Esophagus (tissue), 2 donors: ENCODE measurements around the gene IWS1. TPM values are rescaled to one million over a fixed set of nuclear protein-coding genes. Genes with fewer than 3 reads are reported as not detected.
"Not testable (repeated sequence)": the region's sequence is repeated elsewhere in the genome, so short reads cannot be mapped to it uniquely, and the experiment has no call there.

Experiments used
- H3K27ac ChIP-seq, 2 donors: one replicate each; pipeline ENCODE4 v1.5.1; 2013; ENCODE audit warnings: low read depth in 2 of 2, mild to moderate bottlenecking in 2 of 2, inconsistent platforms in 1 of 2, low read length in 1 of 2, moderate library complexity in 1 of 2
- H3K27me3 ChIP-seq, 2 donors: one replicate each; pipeline ENCODE4 v1.6.1; 2013; ENCODE audit warnings: low read length in 2 of 2, control low read depth in 1 of 2, mild to moderate bottlenecking in 1 of 2; ENCODE audit not compliant: insufficient read depth in 2 of 2, control insufficient read depth in 1 of 2
- H3K36me3 ChIP-seq, 2 donors: one replicate each; pipeline ENCODE4 v1.6.1; 2013; ENCODE audit warnings: low read length in 1 of 2; ENCODE audit not compliant: control insufficient read depth in 2 of 2, insufficient read depth in 2 of 2
- H3K4me1 ChIP-seq, 2 donors: one replicate each; pipeline ENCODE4 v1.6.1; 2013; ENCODE audit warnings: low read length in 1 of 2; ENCODE audit not compliant: control insufficient read depth in 2 of 2, insufficient read depth in 2 of 2
- H3K4me3 ChIP-seq, 2 donors: one replicate each; pipeline ENCODE4 v1.5.1; 2013; ENCODE audit warnings: low read length in 2 of 2, mild to moderate bottlenecking in 2 of 2, low read depth in 1 of 2, moderate library complexity in 1 of 2
- H3K9me3 ChIP-seq, 2 donors: one replicate each; pipeline ENCODE4 v1.6.1; 2013; ENCODE audit warnings: mild to moderate bottlenecking in 2 of 2, low read depth in 1 of 2, low read length in 1 of 2, moderate library complexity in 1 of 2; ENCODE audit not compliant: control insufficient read depth in 2 of 2, insufficient read depth in 1 of 2
- WGBS, 2 donors: extraction: QIAGEN DNeasy Blood & Tissue Kit; methylation state at CpG; one replicate each; pipeline ENCODE4 v1.1.7; 2013; 5-methylcytosine and 5-hydroxymethylcytosine counted together
- polyA plus RNA-seq, 2 donors: library from polyadenylated mRNA; stranded (reverse); fragments of 200-250 nt; gene quantifications; one replicate each; pipeline ENCODE4 v1.2.3, GENCODE V29; 2013
- donor health status: healthy with polysubstance abuse.
- donor health status: Bipolar disorder and iron deficiency.

Gene IWS1
- polyA plus RNA-seq, 2 donors, result 14.1 to 19.7 TPM

- H3K4me1 ChIP-seq, result no peaks in the 10 kb centered on the region
- peaks cover 0 to 3% of the 10 kb centered on the region in 2 donors for H3K36me3 ChIP-seq
- no peak overlapping the region for H3K27ac ChIP-seq
- no peak overlapping the region for H3K4me3 ChIP-seq
- no peaks in the 10 kb centered on the region for H3K9me3 ChIP-seq
- H3K27me3 ChIP-seq, result no peaks in the 10 kb centered on the region
- 96 to 97% methylated on average over 3 of the region's 3 CpGs for WGBS, 2 donors
Observed at GRCh38 chr2:127453013-127453391, 73.3 kb downstream of the IWS1 start.

- H3K4me1 ChIP-seq, H3K36me3 ChIP-seq, H3K4me3 ChIP-seq, H3K27ac ChIP-seq, H3K9me3 ChIP-seq, H3K27me3 ChIP-seq: not testable (repeated sequence)
- 94 to 95% methylated on average over 8 of the region's 8 CpGs for WGBS, 2 donors
Observed at GRCh38 chr2:127452423-127452822, 73.9 kb downstream of the IWS1 start.

GRCh38 chr2:127451981-127452380 is 74.3 kb downstream of the IWS1 start:
- Histone ChIP-seq H3K9me3 (no peaks in the 10 kb centered on the region), H3K4me3 (no peak overlapping the region), H3K27me3 (no peaks in the 10 kb centered on the region), H3K36me3 (peaks cover 0 to 2% of the 10 kb centered on the region in 2 donors), H3K27ac (no peak overlapping the region), H3K4me1 (no peaks in the 10 kb centered on the region)
- WGBS, 2 donors, result 85 to 89% methylated on average over 6 of the region's 6 CpGs

- Histone ChIP-seq H3K36me3 (no peaks in the 10 kb centered on the region), H3K27ac (no peak overlapping the region), H3K4me3 (no peak overlapping the region), H3K9me3 (no peaks in the 10 kb centered on the region), H3K4me1 (no peaks in the 10 kb centered on the region), H3K27me3 (no peaks in the 10 kb centered on the region)
- 91 to 94% methylated on average over 4 of the region's 4 CpGs for WGBS, 2 donors
Observed at GRCh38 chr2:127449898-127450297, 76.4 kb downstream of the IWS1 start.

DNA sequence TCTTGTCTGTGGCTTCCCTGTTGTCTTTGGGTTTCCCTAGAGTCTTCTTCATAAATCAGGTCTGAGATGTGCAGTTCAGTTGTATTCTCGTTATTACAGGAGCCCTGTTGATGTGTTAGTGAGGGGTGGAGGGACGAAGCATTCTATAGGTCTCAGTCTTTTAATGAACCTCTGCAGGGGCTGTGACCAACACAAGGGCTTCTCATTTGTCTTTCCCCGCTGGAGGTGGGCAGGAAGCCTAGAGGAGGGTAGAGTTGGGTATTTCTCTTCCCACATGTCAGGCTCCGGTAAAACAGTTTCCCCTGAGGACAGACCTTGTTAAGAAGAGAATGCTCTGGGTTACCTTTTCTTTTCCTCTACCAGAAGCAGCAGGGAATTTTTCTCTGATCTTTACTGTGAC is 76.9 kb downstream of the IWS1 start:
- Histone ChIP-seq H3K9me3 (no peaks in the 10 kb centered on the region), H3K4me1 (no peaks in the 10 kb centered on the region), H3K27me3 (no peaks in the 10 kb centered on the region), H3K4me3 (no peak overlapping the region), H3K27ac (no peak overlapping the region), H3K36me3 (no peaks in the 10 kb centered on the region)
- 86 to 88% methylated on average over 4 of the region's 4 CpGs for WGBS, 2 donors

GRCh38 chr2:127448526-127448925 is 77.8 kb downstream of the IWS1 start:
- WGBS, 2 donors, result 87 to 94% methylated on average over 2 of the region's 2 CpGs

GRCh38 chr2:127439343-127439742 is 86.9 kb downstream of the IWS1 start:
- no peaks in the 10 kb centered on the region for H3K36me3 ChIP-seq
- H3K27ac ChIP-seq, result no peak overlapping the region
- 84 to 86% methylated on average over 5 of the region's 5 CpGs for WGBS, 2 donors
- no peaks in the 10 kb centered on the region for H3K9me3 ChIP-seq
- no peaks in the 10 kb centered on the region for H3K27me3 ChIP-seq
- no peak overlapping the region for H3K4me3 ChIP-seq
- H3K4me1 ChIP-seq, result no peaks in the 10 kb centered on the region

More at GRCh38 chr2:127448526-127448925, 77.8 kb downstream of the IWS1 start:
- Histone ChIP-seq H3K27me3 (no peaks in the 10 kb centered on the region), H3K4me1 (no peaks in the 10 kb centered on the region), H3K9me3 (no peaks in the 10 kb centered on the region), H3K27ac (no peak overlapping the region), H3K4me3 (no peak overlapping the region), H3K36me3 (no peaks in the 10 kb centered on the region)

DNA sequence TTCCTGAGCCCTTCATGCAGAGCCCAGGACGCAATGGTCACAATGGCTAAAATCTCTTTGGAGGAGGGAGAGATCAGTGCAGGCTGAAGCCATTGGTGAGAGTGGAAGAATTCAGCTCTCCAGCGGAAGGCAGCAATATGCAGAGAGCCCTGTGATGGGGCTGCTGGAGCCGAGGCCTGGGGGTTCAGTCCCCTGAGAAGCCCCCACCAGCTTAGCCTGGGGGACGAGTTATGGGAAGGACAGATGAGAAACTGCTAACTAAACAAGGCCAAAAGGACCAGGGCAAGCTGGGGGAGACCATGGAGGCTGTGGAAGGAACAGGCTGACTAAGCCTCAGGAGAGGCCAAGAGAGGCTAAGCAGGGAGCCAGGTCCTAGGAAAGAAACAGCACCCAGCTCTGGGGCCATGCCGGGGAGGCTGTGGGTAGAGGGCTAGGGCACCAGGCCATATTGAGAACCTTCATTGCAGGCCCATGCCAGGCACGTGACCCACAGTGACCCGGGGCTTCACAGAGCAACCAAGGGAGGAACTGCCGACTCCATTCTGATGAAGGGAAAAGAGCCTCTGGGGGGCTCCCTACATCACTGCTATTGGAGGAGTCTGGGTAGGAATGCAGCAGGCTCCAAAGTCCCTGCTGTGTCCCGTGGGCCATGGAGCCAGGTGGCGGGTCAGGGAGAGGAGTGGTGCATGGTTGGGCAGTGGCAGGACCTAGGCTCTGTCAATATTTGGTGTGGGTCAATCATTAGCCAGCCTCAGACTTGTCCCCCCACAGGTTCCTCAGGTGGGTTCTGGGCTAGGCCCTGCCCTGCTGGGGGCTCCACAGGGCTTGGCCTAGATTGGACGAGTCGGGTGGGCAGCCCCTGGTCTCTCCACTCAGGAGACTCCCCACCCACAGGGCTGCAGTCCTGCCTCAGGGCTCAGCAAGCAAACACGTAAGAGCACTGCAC is 88.2 kb downstream of the IWS1 start:
- WGBS, 2 donors, result 74 to 81% methylated on average over 13 of the region's 13 CpGs

DNA sequence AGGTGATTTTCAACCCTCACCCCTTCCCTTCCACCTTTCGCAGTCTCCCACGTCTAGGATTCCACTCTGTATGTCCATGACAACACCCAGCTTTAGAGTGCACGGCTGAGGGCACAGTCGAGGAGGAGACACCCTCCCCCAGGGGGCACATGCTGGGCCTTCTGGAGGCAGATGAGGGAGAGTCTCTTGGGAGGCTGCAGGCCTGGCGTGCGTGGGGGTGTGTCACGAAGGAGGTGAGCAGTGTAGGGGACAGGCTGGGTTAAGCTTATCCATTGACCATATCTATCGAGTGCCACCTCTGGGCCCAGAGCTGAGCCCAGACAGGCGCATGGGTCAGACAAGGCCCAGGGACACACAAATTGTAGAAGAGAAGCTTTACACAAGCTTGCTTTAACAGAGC is 89.2 kb downstream of the IWS1 start:
- WGBS, 2 donors, result 88 to 89% methylated on average over 9 of the region's 9 CpGs
- Histone ChIP-seq H3K4me1 (no peaks in the 10 kb centered on the region), H3K27ac (no peak overlapping the region), H3K9me3 (no peaks in the 10 kb centered on the region), H3K27me3 (no peaks in the 10 kb centered on the region), H3K4me3 (no peak overlapping the region), H3K36me3 (no peaks in the 10 kb centered on the region)

More for the DNA sequence above, 88.2 kb downstream of the IWS1 start:
- H3K4me1 ChIP-seq, result no peaks in the 10 kb centered on the region
- no peaks in the 10 kb centered on the region for H3K27me3 ChIP-seq
- no peaks in the 10 kb centered on the region for H3K36me3 ChIP-seq
- no peaks in the 10 kb centered on the region for H3K9me3 ChIP-seq
- H3K4me3 ChIP-seq, result no peak overlapping the region
- H3K27ac ChIP-seq, result no peak overlapping the region

GRCh38 chr2:127434515-127434914 is 91.8 kb downstream of the IWS1 start:
- no peaks in the 10 kb centered on the region for H3K4me1 ChIP-seq
- H3K27ac ChIP-seq, result no peak overlapping the region
- H3K36me3 ChIP-seq, result no peaks in the 10 kb centered on the region
- WGBS, 2 donors, result 88 to 92% methylated on average over 6 of the region's 6 CpGs
- H3K27me3 ChIP-seq, result no peaks in the 10 kb centered on the region
- no peak overlapping the region for H3K4me3 ChIP-seq
- no peaks in the 10 kb centered on the region for H3K9me3 ChIP-seq
